Caco-2 (cell line): ENCODE measurements around the gene CCDC9B. TPM values are rescaled to one million over a fixed set of nuclear protein-coding genes. Genes with fewer than 3 reads are reported as not detected.

ENCODE experiments used
- BruUV-seq: library from RNA; stranded (reverse); fragments of 400-500 nt; replicated peaks from 2 replicates; lab custom pipeline; 2021; lab: Mats Ljungman, UMichigan
- CTCF ChIA-PET: fragments of 300-600 bp; sonication (Branson Sonifier 250); formaldehyde crosslinking; loops from one replicate; lab custom pipeline; 2022; ENCODE audit warnings: antibody characterized with exemption; lab: Charles Lee
- POLR2A ChIA-PET: fragments of 300-600 bp; sonication (Branson Sonifier 250); formaldehyde crosslinking; loops from one replicate; lab custom pipeline; 2022; ENCODE audit warnings: antibody characterized with exemption; lab: Charles Lee
- DNase-seq, 2 experiments: peaks; one replicate each; pipeline versions ENCODE4 v3.0.0 to v3.0.0-alpha.2; 2020 to 2022
- H3K27me3 ChIP-seq: replicated peaks from 2 replicates; pipeline ENCODE4 v1.6.0; 2011; ENCODE audit warnings: low read length; ENCODE audit not compliant: control insufficient read depth, insufficient read depth
- H3K36me3 ChIP-seq: 2 replicates; pipeline ENCODE4 v1.5.1; 2011; ENCODE audit warnings: low read length; ENCODE audit not compliant: control insufficient read depth, insufficient read depth
- H3K4me1 ChIP-seq: fragments of 250-450 bp; sonication (Bioruptor Pico); 2 replicates; pipeline ENCODE4 v1.5.1; 2020; ENCODE audit warnings: mild to moderate bottlenecking
- H3K4me3 ChIP-seq: 2 replicates; pipeline ENCODE4 v1.5.1; 2011; ENCODE audit warnings: low read depth, mild to moderate bottlenecking, control low read depth, low read length
- H3K9me3 ChIP-seq: fragments of 250-450 bp; sonication (Bioruptor Pico); 2 replicates; pipeline ENCODE4 v1.5.1; 2020; ENCODE audit warnings: mild to moderate bottlenecking, moderate library complexity
- H3K27ac Mint-ChIP-seq: one replicate; pipeline ENCODE4 v1.8.0; 2022; ENCODE audit warnings: mixed read lengths; ENCODE audit not compliant: unreplicated experiment
- H3K27me3 Mint-ChIP-seq: one replicate; pipeline ENCODE4 v1.8.0; 2022; ENCODE audit warnings: mixed read lengths; ENCODE audit not compliant: insufficient read depth, unreplicated experiment
- H3K36me3 Mint-ChIP-seq: one replicate; pipeline ENCODE4 v1.8.0; 2022; ENCODE audit warnings: mild to moderate bottlenecking, mixed read lengths; ENCODE audit not compliant: insufficient read depth, unreplicated experiment
- H3K4me1 Mint-ChIP-seq: one replicate; pipeline ENCODE4 v1.8.0; 2022; ENCODE audit warnings: low read depth, mixed read lengths; ENCODE audit not compliant: unreplicated experiment
- H3K4me3 Mint-ChIP-seq: one replicate; pipeline ENCODE4 v1.8.0; 2022; ENCODE audit warnings: mild to moderate bottlenecking, moderate library complexity, mixed read lengths; ENCODE audit not compliant: unreplicated experiment
- H3K9me3 Mint-ChIP-seq: one replicate; pipeline ENCODE4 v1.8.0; 2022; ENCODE audit warnings: mixed read lengths; ENCODE audit not compliant: unreplicated experiment
- intact Hi-C: fragments of 100-400 bp; cut with micrococcal nuclease; formaldehyde crosslinking; loops from one replicate; pipeline ENCODE4 v1.10.0; 2022; ENCODE audit not compliant: unreplicated experiment
- total RNA-seq: library from RNA; stranded (reverse); gene quantifications from 2 replicates; pipeline ENCODE4 v1.2.3, GENCODE V29; 2022
- TF ChIP-seq, protein P1 (sequence below), 2 experiments: fragments of 200-600 bp in 1 of 2; IDR thresholded peaks; 1 replicate in 1 of 2; 2 replicates in 1 of 2; pipeline versions ENCODE4 v1.5.1 to v1.8.0; 2011 to 2022; ENCODE audit warnings: antibody characterized with exemption in 1 of 2, control low read depth in 1 of 2, inconsistent platforms in 1 of 2, low read depth in 1 of 2, low read length in 1 of 2, mild to moderate bottlenecking in 1 of 2, moderate library complexity in 1 of 2; ENCODE audit not compliant: insufficient read depth in 1 of 2, severe bottlenecking in 1 of 2, unreplicated experiment in 1 of 2

The CCDC9B gene
- total RNA-seq, 1 experiment from 2014 or later: 0.86 TPM

DNA sequence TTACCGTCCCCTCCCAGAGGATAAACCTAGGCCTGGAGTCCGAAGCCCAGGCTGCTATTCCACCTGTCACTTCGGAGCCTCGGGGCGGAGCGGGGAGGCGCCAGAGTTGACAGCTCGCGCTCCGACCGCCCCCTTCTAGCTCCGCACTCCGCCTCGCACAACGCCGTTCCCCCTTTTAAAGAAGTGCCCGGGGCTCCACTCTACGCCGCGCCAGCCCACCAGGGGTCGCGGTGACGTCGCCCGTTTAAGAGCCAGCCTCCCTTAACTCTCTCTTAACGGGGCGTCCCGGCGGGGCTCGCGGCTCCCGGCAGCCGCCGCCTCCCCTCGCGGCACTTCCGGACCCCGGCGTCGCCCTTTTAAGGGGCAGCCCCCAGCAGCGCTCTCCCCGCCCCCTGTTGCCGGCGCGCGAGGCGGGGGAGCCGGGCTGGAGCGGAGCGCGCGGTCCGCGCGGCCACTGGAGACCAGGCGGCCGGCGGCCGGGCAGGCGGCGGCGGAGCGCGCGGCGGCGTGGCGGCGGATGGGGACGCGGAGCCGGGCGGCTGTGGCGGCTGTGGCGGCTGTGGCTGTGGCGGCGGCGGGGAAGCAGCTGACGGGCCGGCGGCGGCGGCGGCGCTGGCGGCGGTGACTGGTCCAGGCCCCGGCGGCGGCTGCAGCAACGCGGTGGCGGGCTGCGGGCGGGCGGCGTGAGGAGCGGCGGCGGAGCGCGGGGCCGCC is 17.3 kb downstream of the CCDC9B start, which contains the start of gene INAFM2:
TSS of gene INAFM2 (plus strand) at position 454 of the 714 bp plus-strand sequence. CDS start 364 bp downstream, outside the sequence.
- peaks cover 16% of the 10 kb centered on the region for H3K4me1 ChIP-seq
- no TSS peak for BruUV-seq
- peaks cover 25% of the 10 kb centered on the region for H3K4me1 Mint-ChIP-seq
- intact Hi-C loops: loop anchor here (5.0 kb wide), 1 partner anchor 99 kb away; no protein-coding TSS in a partner anchor
- H3K27me3 ChIP-seq: no peaks in the 10 kb centered on the region
- H3K9me3 ChIP-seq: no peaks in the 10 kb centered on the region
- no peaks in the 10 kb centered on the region for H3K9me3 Mint-ChIP-seq
- peak within 1 kb of the TSS; percentile 66 for H3K4me3 Mint-ChIP-seq
- peaks cover 6% of the 10 kb centered on the region for H3K36me3 Mint-ChIP-seq
- TF ChIP-seq, protein P1, sequence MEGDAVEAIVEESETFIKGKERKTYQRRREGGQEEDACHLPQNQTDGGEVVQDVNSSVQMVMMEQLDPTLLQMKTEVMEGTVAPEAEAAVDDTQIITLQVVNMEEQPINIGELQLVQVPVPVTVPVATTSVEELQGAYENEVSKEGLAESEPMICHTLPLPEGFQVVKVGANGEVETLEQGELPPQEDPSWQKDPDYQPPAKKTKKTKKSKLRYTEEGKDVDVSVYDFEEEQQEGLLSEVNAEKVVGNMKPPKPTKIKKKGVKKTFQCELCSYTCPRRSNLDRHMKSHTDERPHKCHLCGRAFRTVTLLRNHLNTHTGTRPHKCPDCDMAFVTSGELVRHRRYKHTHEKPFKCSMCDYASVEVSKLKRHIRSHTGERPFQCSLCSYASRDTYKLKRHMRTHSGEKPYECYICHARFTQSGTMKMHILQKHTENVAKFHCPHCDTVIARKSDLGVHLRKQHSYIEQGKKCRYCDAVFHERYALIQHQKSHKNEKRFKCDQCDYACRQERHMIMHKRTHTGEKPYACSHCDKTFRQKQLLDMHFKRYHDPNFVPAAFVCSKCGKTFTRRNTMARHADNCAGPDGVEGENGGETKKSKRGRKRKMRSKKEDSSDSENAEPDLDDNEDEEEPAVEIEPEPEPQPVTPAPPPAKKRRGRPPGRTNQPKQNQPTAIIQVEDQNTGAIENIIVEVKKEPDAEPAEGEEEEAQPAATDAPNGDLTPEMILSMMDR (IDR thresholded peaks at IDR 0.05; ENCODE audit: insufficient read depth in 1 of 2, low read depth in 1 of 2, low read length in 1 of 2, severe bottlenecking in 1 of 2, unreplicated experiment in 1 of 2): peak; percentile 69 to 72
- POLR2A ChIA-PET: interaction anchor here (0.6 kb wide), 1 partner anchor 9 kb away, joined by 3 read pairs; no protein-coding TSS in a partner anchor
- no peak within 1 kb of the TSS for H3K27ac Mint-ChIP-seq
- no peaks in the 10 kb centered on the region for H3K27me3 Mint-ChIP-seq
- CTCF ChIA-PET: interaction anchor here (0.6 to 1.5 kb wide), 17 partner anchors 13 to 217 kb away, joined by 3 to 47 read pairs (median 4); partner anchors contain the start of genes CCDC9B, IVD and KNSTRN
- peaks cover 1% of the 10 kb centered on the region; the same call in 1 of the 2 replicates for H3K36me3 ChIP-seq
- peak; percentile 90 to 93 for DNase-seq
- H3K4me3 ChIP-seq: peak within 1 kb of the TSS; percentile 74

DNA sequence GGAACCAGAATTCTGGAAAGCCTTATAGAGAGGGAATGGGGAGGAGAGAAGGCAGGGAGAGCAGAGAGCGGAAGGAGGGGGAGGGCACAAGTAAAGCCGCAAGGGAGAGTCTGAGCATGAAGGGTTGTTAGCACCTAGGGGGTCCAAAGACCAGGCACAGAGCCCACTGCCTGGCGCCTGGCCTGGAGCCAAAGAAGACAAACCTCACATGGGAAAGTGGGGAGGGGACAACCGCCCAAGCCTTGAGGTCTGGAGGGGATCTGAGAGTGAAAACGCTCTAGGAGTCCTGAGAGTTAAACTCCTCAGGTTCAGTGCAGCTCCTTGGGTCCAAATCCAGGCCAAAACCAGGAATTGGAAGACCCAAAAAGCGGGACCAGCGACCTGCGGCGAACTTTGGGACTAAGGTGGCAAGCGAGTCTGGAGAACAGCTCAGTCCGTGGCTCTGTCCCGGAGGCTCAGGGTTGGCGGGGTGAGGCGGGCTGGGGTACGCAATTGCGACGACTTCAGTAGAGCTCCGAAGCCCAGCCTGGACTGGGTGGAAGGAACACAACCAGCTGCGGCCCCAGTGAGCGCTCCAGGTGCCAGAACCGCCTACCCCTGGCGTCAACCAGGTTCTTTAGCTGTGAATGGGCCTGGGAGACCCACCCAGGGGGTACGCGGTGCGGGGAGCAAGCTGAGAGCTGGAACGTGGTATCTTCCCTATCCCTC is 18.1 kb downstream of the CCDC9B start:
- TF ChIP-seq, protein P1 (IDR thresholded peaks at IDR 0.05; ENCODE audit: insufficient read depth in 1 of 2, low read depth in 1 of 2, low read length in 1 of 2, severe bottlenecking in 1 of 2, unreplicated experiment in 1 of 2): no peak
- H3K4me3 Mint-ChIP-seq: peak overlapping the region; percentile 66
- no peaks in the 10 kb centered on the region for H3K27me3 ChIP-seq
- intact Hi-C loops: loop anchor here (5.0 kb wide), 1 partner anchor 100 kb away; no protein-coding TSS in a partner anchor
- CTCF ChIA-PET: interaction anchor here (0.6 to 1.5 kb wide), 16 partner anchors 13 to 117 kb away, joined by 3 to 47 read pairs (median 4); partner anchors contain the start of genes CCDC9B, IVD and KNSTRN
- no TSS peak for BruUV-seq
- no peaks in the 10 kb centered on the region for H3K9me3 ChIP-seq
- peaks cover 1% of the 10 kb centered on the region; the same call in 1 of the 2 replicates for H3K36me3 ChIP-seq
- peaks cover 18% of the 10 kb centered on the region for H3K4me1 Mint-ChIP-seq
- H3K27me3 Mint-ChIP-seq: no peaks in the 10 kb centered on the region
- DNase-seq: no peak
- peaks cover 6% of the 10 kb centered on the region for H3K36me3 Mint-ChIP-seq
- H3K4me1 ChIP-seq: peaks cover 10% of the 10 kb centered on the region
- H3K27ac Mint-ChIP-seq: no peak overlapping the region
- POLR2A ChIA-PET: interaction anchor here (0.6 kb wide), 1 partner anchor 10 kb away, joined by 3 read pairs; no protein-coding TSS in a partner anchor
- no peaks in the 10 kb centered on the region for H3K9me3 Mint-ChIP-seq
- H3K4me3 ChIP-seq: peak overlapping the region; percentile 74

DNA sequence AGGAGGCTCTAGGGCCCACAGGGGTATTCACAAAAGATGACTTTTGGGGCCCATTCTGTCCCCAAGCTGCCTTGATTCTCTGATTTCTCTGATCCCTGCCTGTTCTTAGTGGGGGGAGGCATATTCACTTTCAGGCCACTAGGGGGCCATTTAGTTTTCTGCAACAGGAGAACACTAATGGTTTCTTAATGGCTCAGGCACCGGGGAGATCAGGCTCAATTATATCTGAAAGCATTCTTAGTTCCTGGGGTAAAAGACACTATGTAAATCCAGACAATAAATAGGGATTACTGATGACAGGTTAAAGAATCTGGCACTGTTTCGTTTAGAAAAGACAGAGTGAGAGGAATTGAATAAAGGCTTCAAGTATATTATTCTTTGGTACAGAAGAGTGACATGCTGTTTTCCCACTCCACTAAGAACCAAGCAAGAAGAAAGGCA is 19.8 kb downstream of the CCDC9B start:
- H3K4me1 ChIP-seq: peaks cover 10% of the 10 kb centered on the region; the same call in 1 of the 2 replicates
- no peak overlapping the region for H3K27ac Mint-ChIP-seq
- peaks cover 3% of the 10 kb centered on the region for H3K27me3 Mint-ChIP-seq
- TF ChIP-seq, protein P1 (IDR thresholded peaks at IDR 0.05; ENCODE audit: insufficient read depth in 1 of 2, low read depth in 1 of 2, low read length in 1 of 2, severe bottlenecking in 1 of 2, unreplicated experiment in 1 of 2): peak; percentile 79 to 80
- no TSS peak for BruUV-seq
- H3K9me3 Mint-ChIP-seq: no peaks in the 10 kb centered on the region
- peak overlapping the region; percentile 35 for H3K4me3 Mint-ChIP-seq
- intact Hi-C loops: loop anchor here (1.0 to 5.0 kb wide), 3 partner anchors 11 to 101 kb away; no protein-coding TSS in a partner anchor
- H3K4me3 ChIP-seq: no peak overlapping the region
- POLR2A ChIA-PET: no interaction called here
- CTCF ChIA-PET: interaction anchor here (1.1 to 3.5 kb wide), 6 partner anchors 14 to 46 kb away, joined by 3 to 18 read pairs (median 4); no protein-coding TSS in a partner anchor
- H3K36me3 ChIP-seq: no peaks in the 10 kb centered on the region
- peaks cover 16% of the 10 kb centered on the region for H3K4me1 Mint-ChIP-seq
- H3K36me3 Mint-ChIP-seq: no peaks in the 10 kb centered on the region
- DNase-seq: peak; percentile 56 to 57
- H3K9me3 ChIP-seq: no peaks in the 10 kb centered on the region
- no peaks in the 10 kb centered on the region for H3K27me3 ChIP-seq
